ENCODE data around the gene HK3.

GRCh38 chr5:176941951-176942350 lies 42.8 kb upstream of the HK3 start:
- TF ChIP-seq JUN (IDR thresholded peaks at IDR 0.05) (no peak), CTCF (IDR thresholded peaks at IDR 0.05) (no peak), EHMT2 (IDR thresholded peaks at IDR 0.05; ENCODE audit: low read depth) (no peak), SMC3 (IDR thresholded peaks at IDR 0.05) (no peak), FOSL2 (IDR thresholded peaks at IDR 0.05) (no peak), FOSL2 (CRISPR knock-in tag; IDR thresholded peaks at IDR 0.05) (no peak), ESRRA (IDR thresholded peaks at IDR 0.05; ENCODE audit: borderline replicate concordance, low read length) (no peak), RAD21 (conservative IDR thresholded peaks at IDR 0.05 in 1 of 2, IDR thresholded peaks at IDR 0.05 in 1 of 2) (no peak), EP300 (IDR thresholded peaks at IDR 0.05) (no peak), MAX (IDR thresholded peaks at IDR 0.05) (no peak), EHF (CRISPR knock-in tag; IDR thresholded peaks at IDR 0.05) (no peak), ZFP36 (IDR thresholded peaks at IDR 0.05; ENCODE audit: borderline replicate concordance, partially characterized antibody) (no peak), MYC (IDR thresholded peaks at IDR 0.05; ENCODE audit: borderline replicate concordance, low read length) (no peak), MAZ (IDR thresholded peaks at IDR 0.05; ENCODE audit: borderline replicate concordance, low read depth, low read length) (no peak)
